ENCODE results near the gene ARHGEF7. TPM values are rescaled to one million over a fixed set of nuclear protein-coding genes. Genes with fewer than 3 reads are reported as not detected.

The ARHGEF7 gene
- total RNA-seq, 2 donors from 2014 or later = 49.5 to 53.5 TPM

DNA sequence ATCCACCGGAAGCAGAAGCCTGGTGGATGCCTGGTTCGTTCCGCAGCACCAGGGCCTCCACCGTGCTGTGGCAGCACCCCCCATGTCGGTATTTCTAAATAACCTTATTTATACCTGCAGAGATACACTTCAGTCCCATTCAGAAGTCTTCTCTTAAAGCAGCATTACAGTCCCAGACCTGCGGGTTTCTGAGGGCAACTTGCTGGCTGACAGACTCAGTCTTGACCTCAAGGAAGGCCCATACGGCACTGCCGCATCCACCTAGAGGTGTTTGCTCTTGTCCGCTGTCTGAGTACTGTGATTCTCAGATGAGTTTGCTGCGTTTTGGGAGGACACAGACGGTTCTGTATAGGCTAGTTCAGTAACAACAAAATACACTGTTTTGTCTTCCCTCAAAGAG lies 188.4 kb downstream of the ARHGEF7 start:
- no peaks in the 10 kb centered on the region for H3K27me3 ChIP-seq (ENCODE audit: control insufficient read depth, insufficient read depth, low read length, poor library complexity, severe bottlenecking)
- no peaks in the 10 kb centered on the region for H3K9me3 Mint-ChIP-seq
- H3K27ac ChIP-seq (ENCODE audit: low read depth, low read length) = no peak overlapping the region
- 97 to 100% methylated on average over 5 to 11 of the region's 11 CpGs for WGBS, 2 experiments (ENCODE audit: insufficient coverage in 1 of 2, insufficient read length in 1 of 2)
- no peaks in the 10 kb centered on the region for H3K4me1 ChIP-seq (ENCODE audit: control insufficient read depth, insufficient read depth, low read length)
- H3K4me3 ChIP-seq (ENCODE audit: low read length) = no peak overlapping the region
- no peaks in the 10 kb centered on the region for H3K27me3 Mint-ChIP-seq (ENCODE audit: insufficient read depth)
- no peak overlapping the region for H3K27ac Mint-ChIP-seq
- peak; percentile 35 for DNase-seq
- H3K9ac ChIP-seq (ENCODE audit: extremely low read depth, low read length, poor library complexity, severe bottlenecking) = no peak overlapping the region
- H3K36me3 ChIP-seq (ENCODE audit: control insufficient read depth, insufficient read depth, low read length) = peaks cover 63% of the 10 kb centered on the region
- no peaks in the 10 kb centered on the region for H3K9me3 ChIP-seq (ENCODE audit: control insufficient read depth, low read length)
- peaks cover 65% of the 10 kb centered on the region for H3K36me3 Mint-ChIP-seq (ENCODE audit: low read depth)
- H3K4me3 Mint-ChIP-seq = no peak overlapping the region
- no peaks in the 10 kb centered on the region for H3K4me1 Mint-ChIP-seq
- TF ChIP-seq CTCF (conservative IDR thresholded peaks at IDR 0.05) = no peak

DNA sequence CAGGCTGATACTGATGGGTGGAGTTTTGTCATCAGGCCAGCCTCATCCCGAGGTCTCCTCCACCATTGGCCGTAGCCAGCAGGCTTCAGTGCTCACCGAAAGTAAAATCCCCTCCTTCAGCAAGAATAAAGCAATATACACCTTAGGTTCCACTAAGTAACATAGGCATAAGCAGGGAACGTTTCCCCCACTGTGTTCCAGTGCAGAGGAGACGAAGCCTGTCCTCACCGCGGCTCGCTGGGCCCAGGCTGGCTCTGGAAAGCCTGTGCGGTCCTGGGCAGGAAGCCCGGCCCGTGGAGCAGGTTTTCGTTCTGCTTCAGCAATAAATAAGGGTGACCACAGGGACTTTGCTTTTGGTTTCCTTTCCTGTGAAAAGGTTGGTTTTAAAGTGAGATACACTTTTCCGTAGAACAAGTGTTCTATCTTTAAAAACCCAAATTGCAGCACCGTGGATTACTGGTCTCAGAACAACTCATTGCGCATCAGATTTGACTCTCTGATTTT lies 189.0 kb downstream of the ARHGEF7 start:
- no peak overlapping the region for H3K27ac ChIP-seq (ENCODE audit: low read depth, low read length)
- H3K9me3 ChIP-seq (ENCODE audit: control insufficient read depth, low read length) = no peaks in the 10 kb centered on the region
- H3K27me3 ChIP-seq (ENCODE audit: control insufficient read depth, insufficient read depth, low read length, poor library complexity, severe bottlenecking) = no peaks in the 10 kb centered on the region
- Mint-ChIP-seq H3K4me1 (no peaks in the 10 kb centered on the region), H3K4me3 (no peak overlapping the region), H3K27me3 (ENCODE audit: insufficient read depth) (no peaks in the 10 kb centered on the region), H3K27ac (no peak overlapping the region), H3K36me3 (ENCODE audit: low read depth) (peaks cover 67% of the 10 kb centered on the region), H3K9me3 (peaks cover 1% of the 10 kb centered on the region)
- no peaks in the 10 kb centered on the region for H3K4me1 ChIP-seq (ENCODE audit: control insufficient read depth, insufficient read depth, low read length)
- 97 to 98% methylated on average over 12 to 15 of the region's 15 CpGs for WGBS, 2 experiments (ENCODE audit: insufficient coverage in 1 of 2, insufficient read length in 1 of 2)
- TF ChIP-seq CTCF (conservative IDR thresholded peaks at IDR 0.05) = no peak
- no peak for DNase-seq
- H3K36me3 ChIP-seq (ENCODE audit: control insufficient read depth, insufficient read depth, low read length) = peaks cover 63% of the 10 kb centered on the region
- H3K4me3 ChIP-seq (ENCODE audit: low read length) = no peak overlapping the region
- H3K9ac ChIP-seq (ENCODE audit: extremely low read depth, low read length, poor library complexity, severe bottlenecking) = no peak overlapping the region

DNA sequence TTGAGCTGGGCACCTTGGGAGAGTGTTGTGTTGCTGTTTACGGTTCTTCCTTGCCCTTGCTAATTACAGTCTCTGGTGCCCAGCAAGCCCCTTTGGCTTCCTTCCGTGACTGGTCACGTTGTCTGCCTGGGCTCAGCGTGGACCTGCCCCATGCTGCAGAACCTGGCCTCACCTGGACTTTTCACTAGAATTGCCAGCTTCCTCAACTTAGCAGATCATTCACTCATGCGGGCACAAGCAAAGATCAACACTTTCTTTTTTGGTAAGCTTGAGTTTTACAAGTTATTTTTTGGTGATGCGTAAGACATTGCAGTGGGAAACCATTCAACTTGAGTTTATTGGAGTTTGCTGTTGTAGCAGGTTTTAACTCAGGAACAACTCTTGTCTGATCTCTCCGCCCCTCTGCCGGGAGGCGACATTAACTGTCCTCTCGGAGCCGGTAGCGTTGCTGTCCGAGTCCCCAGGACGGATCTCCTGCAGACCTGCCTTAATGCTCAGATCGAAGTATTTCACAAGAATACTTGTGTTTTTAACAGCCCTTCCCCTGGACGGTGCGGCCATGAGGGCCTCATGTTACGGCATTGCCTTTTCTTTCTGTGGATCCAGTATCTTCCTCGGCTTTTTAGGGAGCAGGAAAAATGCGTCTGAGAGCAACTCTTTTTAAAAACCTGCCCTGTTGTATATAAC lies 189.6 kb downstream of the ARHGEF7 start:
- no peak overlapping the region for H3K27ac Mint-ChIP-seq
- no peaks in the 10 kb centered on the region for H3K4me1 ChIP-seq (ENCODE audit: control insufficient read depth, insufficient read depth, low read length)
- peaks cover 63% of the 10 kb centered on the region for H3K36me3 ChIP-seq (ENCODE audit: control insufficient read depth, insufficient read depth, low read length)
- peaks cover 72% of the 10 kb centered on the region for H3K36me3 Mint-ChIP-seq (ENCODE audit: low read depth)
- no peaks in the 10 kb centered on the region for H3K4me1 Mint-ChIP-seq
- no peak overlapping the region for H3K4me3 ChIP-seq (ENCODE audit: low read length)
- no peak overlapping the region for H3K27ac ChIP-seq (ENCODE audit: low read depth, low read length)
- no peak for TF ChIP-seq CTCF (conservative IDR thresholded peaks at IDR 0.05)
- DNase-seq = no peak
- no peak overlapping the region for H3K4me3 Mint-ChIP-seq
- H3K27me3 ChIP-seq (ENCODE audit: control insufficient read depth, insufficient read depth, low read length, poor library complexity, severe bottlenecking) = no peaks in the 10 kb centered on the region
- H3K9me3 Mint-ChIP-seq = peaks cover 4% of the 10 kb centered on the region
- H3K9me3 ChIP-seq (ENCODE audit: control insufficient read depth, low read length) = no peaks in the 10 kb centered on the region
- no peak overlapping the region for H3K9ac ChIP-seq (ENCODE audit: extremely low read depth, low read length, poor library complexity, severe bottlenecking)
- no peaks in the 10 kb centered on the region for H3K27me3 Mint-ChIP-seq (ENCODE audit: insufficient read depth)
- 94 to 95% methylated on average over 19 to 20 of the region's 20 CpGs for WGBS, 2 experiments (ENCODE audit: insufficient coverage in 1 of 2, insufficient read length in 1 of 2)
